Esophagus squamous epithelium (tissue), 4 donors: ENCODE measurements around the gene RARA.

Experiments
- POLR2A ChIP-seq, 4 donors: fragments of 450-650 bp; IDR thresholded peaks; one replicate each; pipeline ENCODE4 v1.6.1; 2017; ENCODE audit warnings: antibody characterized with exemption in 4 of 4, mild to moderate bottlenecking in 4 of 4, moderate library complexity in 3 of 4
- TF ChIP-seq, protein P1 (sequence below), 6 experiments: fragments of 450-650 bp in 4 of 6; fragments of 200-600 bp in 2 of 6; sonication (generic) in 2 of 6; IDR thresholded peaks; one replicate each; pipeline ENCODE4 v1.5.1; 2016 to 2019; ENCODE audit warnings: antibody characterized with exemption in 6 of 6, mild to moderate bottlenecking in 4 of 6, moderate library complexity in 4 of 6

DNA sequence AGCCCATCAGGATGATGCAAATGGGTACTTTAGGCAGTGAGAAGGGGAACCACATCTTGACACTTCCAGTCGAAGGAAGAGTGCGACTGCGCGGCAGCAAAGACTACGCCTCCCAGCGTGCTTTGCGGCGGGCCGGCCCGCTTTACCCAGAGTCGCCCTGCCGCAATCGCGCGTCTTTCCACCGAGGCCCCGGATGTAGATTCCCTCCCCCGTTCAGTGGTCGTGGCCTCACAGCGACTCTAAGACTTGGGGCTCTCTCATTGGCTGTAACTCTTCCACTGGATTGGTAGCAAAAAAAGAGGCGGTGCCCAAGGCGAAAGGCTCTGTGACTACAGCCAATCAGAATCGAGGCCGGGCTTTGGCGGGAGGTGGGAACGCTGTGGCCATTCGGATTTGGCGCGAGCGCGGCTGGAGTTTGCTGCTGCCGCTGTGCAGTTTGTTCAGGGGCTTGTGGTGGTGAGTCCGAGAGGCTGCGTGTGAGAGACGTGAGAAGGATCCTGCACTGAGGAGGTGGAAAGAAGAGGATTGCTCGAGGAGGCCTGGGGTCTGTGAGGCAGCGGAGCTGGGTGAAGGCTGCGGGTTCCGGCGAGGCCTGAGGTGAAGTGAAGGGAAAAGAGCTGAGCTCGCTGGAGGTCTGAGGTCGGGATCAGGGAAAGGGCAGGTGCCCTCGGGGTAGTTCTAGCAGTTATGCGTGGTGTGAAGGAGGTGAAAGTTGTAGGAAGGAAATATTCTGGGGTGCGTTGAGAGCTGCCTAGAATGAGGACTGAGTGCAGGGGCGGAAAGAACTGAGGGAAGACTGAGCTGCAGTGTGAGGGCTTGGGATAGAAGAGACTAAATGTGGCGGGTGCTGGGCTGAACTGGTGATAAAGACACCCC lies 21.2 kb upstream of the RARA start, which contains the start of gene CDC6:
- TF ChIP-seq, protein P1, sequence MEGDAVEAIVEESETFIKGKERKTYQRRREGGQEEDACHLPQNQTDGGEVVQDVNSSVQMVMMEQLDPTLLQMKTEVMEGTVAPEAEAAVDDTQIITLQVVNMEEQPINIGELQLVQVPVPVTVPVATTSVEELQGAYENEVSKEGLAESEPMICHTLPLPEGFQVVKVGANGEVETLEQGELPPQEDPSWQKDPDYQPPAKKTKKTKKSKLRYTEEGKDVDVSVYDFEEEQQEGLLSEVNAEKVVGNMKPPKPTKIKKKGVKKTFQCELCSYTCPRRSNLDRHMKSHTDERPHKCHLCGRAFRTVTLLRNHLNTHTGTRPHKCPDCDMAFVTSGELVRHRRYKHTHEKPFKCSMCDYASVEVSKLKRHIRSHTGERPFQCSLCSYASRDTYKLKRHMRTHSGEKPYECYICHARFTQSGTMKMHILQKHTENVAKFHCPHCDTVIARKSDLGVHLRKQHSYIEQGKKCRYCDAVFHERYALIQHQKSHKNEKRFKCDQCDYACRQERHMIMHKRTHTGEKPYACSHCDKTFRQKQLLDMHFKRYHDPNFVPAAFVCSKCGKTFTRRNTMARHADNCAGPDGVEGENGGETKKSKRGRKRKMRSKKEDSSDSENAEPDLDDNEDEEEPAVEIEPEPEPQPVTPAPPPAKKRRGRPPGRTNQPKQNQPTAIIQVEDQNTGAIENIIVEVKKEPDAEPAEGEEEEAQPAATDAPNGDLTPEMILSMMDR (IDR thresholded peaks at IDR 0.05) = peak in 1 of 6 experiments; percentile 51
- peak in 2 of 4 donors; percentile 46 to 78 for TF ChIP-seq POLR2A (IDR thresholded peaks at IDR 0.05)
